ENCODE results near the gene PAK3. TPM values are rescaled to one million over a fixed set of nuclear protein-coding genes. Genes with fewer than 3 reads are reported as not detected.

The PAK3 gene
- total RNA-seq, 1 experiment from 2014 or later: 0.45 TPM

DNA sequence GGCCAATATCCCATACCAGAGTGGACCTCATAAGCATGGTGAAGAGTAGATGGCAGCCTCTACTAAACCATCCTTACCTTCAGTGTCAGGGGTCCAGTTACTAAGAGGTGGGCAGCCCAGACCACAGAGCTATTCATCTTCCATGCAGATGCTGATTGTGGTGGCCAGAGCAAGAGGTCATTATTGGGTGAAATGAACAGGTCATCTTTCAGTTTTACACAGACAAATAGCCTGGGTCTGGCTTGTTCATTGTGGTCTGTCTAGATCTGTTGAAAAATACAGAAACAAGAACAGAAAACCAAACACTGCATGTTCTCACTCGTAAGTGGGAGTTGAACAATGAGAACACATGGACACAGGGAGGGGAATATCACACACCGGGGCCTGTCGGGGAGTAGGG lies 71.3 kb downstream of the PAK3 start:
- Histone ChIP-seq H3K4me3 (no peak overlapping the region), H3K27ac (no peak overlapping the region), H3K27me3 (replicated peaks) (no peaks in the 10 kb centered on the region), H3K9me3 (replicated peaks) (no peaks in the 10 kb centered on the region), H3K4me1 (replicated peaks) (no peaks in the 10 kb centered on the region), H3K36me3 (no peaks in the 10 kb centered on the region)
- DNase-seq (ENCODE audit: low read depth in 1 of 2, low spot score in 2 of 2): no peak

DNA sequence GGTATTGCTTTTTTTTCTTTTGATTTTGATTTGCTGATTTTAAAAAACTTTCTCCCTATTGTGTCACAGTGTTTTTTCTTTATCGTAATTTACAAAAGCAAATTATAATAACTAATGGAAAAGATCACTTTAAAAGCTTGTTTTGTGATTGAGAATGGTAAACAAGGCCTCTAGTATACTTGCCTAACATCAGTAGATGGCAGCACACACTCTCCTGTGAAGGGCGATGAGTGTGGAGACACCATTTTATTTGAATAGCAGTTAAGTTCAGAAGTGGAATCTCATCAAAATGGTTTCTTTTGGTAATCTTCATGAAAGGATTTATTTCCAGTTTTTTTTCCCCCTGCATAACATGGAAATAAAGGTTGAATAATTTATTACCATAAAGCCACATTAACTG lies 72.3 kb downstream of the PAK3 start:
- Histone ChIP-seq H3K27me3 (replicated peaks) (no peaks in the 10 kb centered on the region), H3K4me1 (replicated peaks) (no peaks in the 10 kb centered on the region), H3K9me3 (replicated peaks) (no peaks in the 10 kb centered on the region), H3K36me3 (no peaks in the 10 kb centered on the region), H3K4me3 (no peak overlapping the region), H3K27ac (no peak overlapping the region)
- no peak for DNase-seq (ENCODE audit: low read depth in 1 of 2, low spot score in 2 of 2)

DNA sequence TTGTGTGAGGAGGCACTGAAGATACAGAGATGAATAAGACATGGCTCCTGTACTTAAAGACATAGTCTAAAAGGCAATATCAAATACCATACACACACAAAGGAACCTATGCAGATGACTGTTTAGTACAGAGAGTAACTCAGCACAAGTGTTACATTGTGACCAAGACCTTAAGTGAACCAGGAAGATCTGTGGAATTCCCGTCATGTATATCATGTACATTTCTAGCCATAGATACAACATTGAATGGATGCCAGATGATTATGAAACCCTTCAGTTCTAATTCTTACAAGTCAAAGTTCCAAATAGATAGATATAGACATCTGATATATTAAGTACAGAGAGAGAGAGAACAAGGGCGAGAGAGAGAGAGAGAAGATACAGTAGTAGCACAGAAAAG lies 73.2 kb downstream of the PAK3 start:
- no peaks in the 10 kb centered on the region for H3K36me3 ChIP-seq
- H3K27ac ChIP-seq: no peak overlapping the region
- no peaks in the 10 kb centered on the region for H3K4me1 ChIP-seq (replicated peaks)
- no peaks in the 10 kb centered on the region for H3K27me3 ChIP-seq (replicated peaks)
- H3K9me3 ChIP-seq (replicated peaks): no peaks in the 10 kb centered on the region
- DNase-seq (ENCODE audit: low read depth in 1 of 2, low spot score in 2 of 2): no peak
- H3K4me3 ChIP-seq: no peak overlapping the region

DNA sequence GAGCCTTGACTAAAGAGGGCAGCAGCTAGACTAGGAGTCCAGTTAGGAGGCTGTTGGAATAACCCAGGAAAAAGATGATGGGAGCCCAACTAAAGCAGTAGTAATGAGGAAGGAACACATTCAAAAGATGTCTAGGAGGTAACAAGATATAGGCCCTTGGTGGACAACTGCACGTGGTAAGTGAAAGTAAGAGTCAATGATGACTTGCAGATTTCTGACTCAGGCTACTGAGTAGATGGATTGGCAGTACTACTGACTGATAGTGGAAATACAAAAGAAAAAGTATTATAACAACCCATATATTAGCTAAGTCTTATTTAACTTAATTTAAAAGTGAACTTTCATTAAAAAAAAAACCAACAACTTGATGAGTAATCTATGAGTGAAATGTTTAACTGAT lies 74.0 kb downstream of the PAK3 start:
- Histone ChIP-seq H3K27me3 (replicated peaks) (no peaks in the 10 kb centered on the region), H3K4me1 (replicated peaks) (no peaks in the 10 kb centered on the region), H3K9me3 (replicated peaks) (no peaks in the 10 kb centered on the region), H3K27ac (no peak overlapping the region), H3K36me3 (no peaks in the 10 kb centered on the region), H3K4me3 (no peak overlapping the region)
- DNase-seq (ENCODE audit: low read depth in 1 of 2, low spot score in 2 of 2): no peak

DNA sequence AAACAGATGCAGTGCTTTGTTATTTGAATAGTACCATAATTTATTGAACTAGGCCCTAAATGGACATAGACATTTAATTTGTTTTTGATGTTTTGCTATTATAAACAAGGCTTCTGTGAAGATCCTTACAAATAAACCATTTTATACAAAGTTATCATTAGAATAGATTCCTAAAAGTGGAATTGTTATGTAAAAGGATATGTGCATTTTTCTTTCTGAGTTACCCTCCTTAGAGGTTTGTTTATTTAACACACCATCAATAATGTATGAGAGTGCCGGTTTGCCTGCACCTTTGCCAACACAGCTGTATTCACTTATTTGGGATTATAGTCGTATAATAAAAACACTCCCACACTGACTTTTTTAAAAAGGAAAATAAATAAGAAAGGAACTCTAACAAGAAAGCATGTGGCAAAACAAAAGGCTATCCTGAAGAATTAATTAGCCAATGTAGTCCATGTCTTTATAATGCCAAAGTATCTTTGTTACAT lies 84.8 kb downstream of the PAK3 start:
- H3K36me3 ChIP-seq: no peaks in the 10 kb centered on the region
- no peak for DNase-seq (ENCODE audit: low read depth in 1 of 2, low spot score in 2 of 2)
- H3K27ac ChIP-seq: no peak overlapping the region
- no peaks in the 10 kb centered on the region for H3K4me1 ChIP-seq (replicated peaks)
- H3K27me3 ChIP-seq (replicated peaks): no peaks in the 10 kb centered on the region
- H3K4me3 ChIP-seq: no peak overlapping the region
- no peaks in the 10 kb centered on the region for H3K9me3 ChIP-seq (replicated peaks)

DNA sequence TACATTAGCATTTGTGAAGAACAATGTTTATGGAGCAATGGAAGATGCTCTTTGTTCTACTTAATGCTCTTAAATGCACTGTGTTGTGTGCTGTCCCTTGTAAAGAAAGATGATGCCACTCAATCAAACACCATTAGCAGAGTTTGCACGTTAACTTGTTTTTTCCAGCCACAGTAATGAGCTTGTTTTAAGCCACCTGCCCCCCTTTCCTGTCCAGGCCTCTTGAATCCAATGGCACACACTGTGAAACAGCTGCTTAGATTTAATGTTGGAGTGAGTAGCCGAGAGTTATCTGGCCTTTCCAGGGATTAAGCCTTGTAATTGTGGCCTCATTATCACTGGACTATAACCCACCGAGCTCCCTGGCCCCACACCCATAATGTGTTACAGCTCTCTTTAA lies 86.0 kb downstream of the PAK3 start:
- no peaks in the 10 kb centered on the region for H3K9me3 ChIP-seq (replicated peaks)
- no peaks in the 10 kb centered on the region for H3K36me3 ChIP-seq
- H3K27me3 ChIP-seq (replicated peaks): no peaks in the 10 kb centered on the region
- no peak overlapping the region for H3K27ac ChIP-seq
- H3K4me1 ChIP-seq (replicated peaks): no peaks in the 10 kb centered on the region
- no peak for DNase-seq (ENCODE audit: low read depth in 1 of 2, low spot score in 2 of 2)
- no peak overlapping the region for H3K4me3 ChIP-seq

DNA sequence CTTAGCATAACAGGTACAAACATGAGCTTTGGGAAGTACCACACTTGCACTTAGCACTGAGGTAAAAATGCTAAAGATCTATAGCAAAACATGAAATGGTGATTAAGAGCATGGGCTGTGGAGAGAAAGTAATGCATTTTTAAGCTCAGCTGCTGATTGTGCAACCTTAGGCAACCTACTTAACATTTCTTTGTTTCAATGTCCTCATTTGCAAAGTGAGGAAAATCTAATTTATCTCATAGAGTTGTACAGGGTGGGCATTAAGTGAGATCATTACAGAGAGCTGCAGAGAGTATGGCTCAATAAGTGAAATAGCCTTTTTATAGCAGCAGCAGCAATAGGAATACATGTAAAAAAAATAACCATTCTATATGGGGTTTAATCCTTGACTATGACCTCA lies 87.0 kb downstream of the PAK3 start:
- H3K27ac ChIP-seq: no peak overlapping the region
- DNase-seq (ENCODE audit: low read depth in 1 of 2, low spot score in 2 of 2): no peak
- H3K36me3 ChIP-seq: no peaks in the 10 kb centered on the region
- no peaks in the 10 kb centered on the region for H3K27me3 ChIP-seq (replicated peaks)
- no peaks in the 10 kb centered on the region for H3K9me3 ChIP-seq (replicated peaks)
- H3K4me3 ChIP-seq: no peak overlapping the region
- no peaks in the 10 kb centered on the region for H3K4me1 ChIP-seq (replicated peaks)

DNA sequence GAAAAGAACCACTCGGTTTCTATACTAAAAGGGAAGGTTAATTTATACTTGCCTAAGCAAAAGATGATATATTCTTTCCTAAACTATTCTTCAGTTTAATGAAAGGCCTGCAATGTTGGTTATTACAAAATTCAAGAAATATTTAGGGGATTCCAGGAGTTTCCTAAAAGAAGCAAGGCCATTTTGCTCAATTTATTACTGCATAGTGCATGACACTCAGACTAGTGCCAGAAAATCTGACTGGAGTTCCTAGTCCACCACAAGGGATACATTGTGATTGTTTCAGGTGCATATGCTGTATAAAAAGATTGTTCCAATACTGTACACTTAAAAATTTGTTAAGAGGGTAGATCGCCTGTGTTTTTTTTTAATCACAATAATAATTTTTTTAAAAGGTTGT lies 95.6 kb downstream of the PAK3 start:
- Histone ChIP-seq H3K27ac (no peak overlapping the region), H3K4me3 (no peak overlapping the region), H3K4me1 (replicated peaks) (no peaks in the 10 kb centered on the region), H3K27me3 (replicated peaks) (no peaks in the 10 kb centered on the region), H3K36me3 (no peaks in the 10 kb centered on the region), H3K9me3 (replicated peaks) (no peaks in the 10 kb centered on the region)
- DNase-seq (ENCODE audit: low read depth in 1 of 2, low spot score in 2 of 2): no peak

DNA sequence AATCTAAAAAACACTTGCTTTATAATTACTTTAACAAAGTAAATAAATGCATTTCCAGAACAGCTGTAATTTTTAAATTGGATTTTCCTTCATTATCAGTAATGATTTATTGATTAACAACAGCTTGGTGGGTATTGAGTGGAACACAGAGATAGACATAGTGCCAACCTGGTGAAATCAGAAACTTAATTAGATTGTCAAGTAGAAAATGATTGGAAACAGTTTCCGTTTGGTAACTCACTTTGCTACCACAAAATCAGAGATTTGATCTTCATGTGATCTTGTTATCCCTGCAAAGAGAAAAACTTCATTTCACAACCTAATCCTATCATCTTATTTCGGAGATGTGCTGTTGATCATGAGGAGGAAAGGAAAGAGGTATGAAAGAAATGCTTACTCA lies 103.5 kb downstream of the PAK3 start:
- H3K36me3 ChIP-seq: no peaks in the 10 kb centered on the region
- no peaks in the 10 kb centered on the region for H3K4me1 ChIP-seq (replicated peaks)
- H3K27ac ChIP-seq: no peak overlapping the region
- no peaks in the 10 kb centered on the region for H3K9me3 ChIP-seq (replicated peaks)
- DNase-seq (ENCODE audit: low read depth in 1 of 2, low spot score in 2 of 2): no peak
- no peaks in the 10 kb centered on the region for H3K27me3 ChIP-seq (replicated peaks)
- no peak overlapping the region for H3K4me3 ChIP-seq

DNA sequence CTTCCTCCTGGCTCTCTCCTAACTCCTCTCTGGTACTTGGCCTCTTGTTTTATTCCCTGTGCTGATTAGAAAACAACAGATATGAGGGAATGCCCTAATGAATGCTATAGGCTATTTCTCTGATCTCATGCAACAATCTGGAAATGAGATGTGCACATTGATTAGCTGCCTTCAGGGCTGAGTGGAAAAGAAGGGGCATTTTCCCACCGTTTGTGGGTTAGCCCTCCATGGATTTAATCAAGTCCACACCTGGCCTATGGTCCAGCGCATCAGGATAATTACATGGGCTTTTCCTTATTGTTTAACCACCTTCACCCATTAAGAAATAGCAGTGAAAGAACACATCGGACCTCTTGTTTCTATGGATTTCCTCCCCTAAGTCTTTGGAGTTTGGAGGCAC lies 104.3 kb downstream of the PAK3 start:
- Histone ChIP-seq H3K4me3 (no peak overlapping the region), H3K9me3 (replicated peaks) (no peaks in the 10 kb centered on the region), H3K36me3 (no peaks in the 10 kb centered on the region), H3K4me1 (replicated peaks) (no peaks in the 10 kb centered on the region), H3K27ac (no peak overlapping the region), H3K27me3 (replicated peaks) (no peaks in the 10 kb centered on the region)
- DNase-seq (ENCODE audit: low read depth in 1 of 2, low spot score in 2 of 2): no peak

DNA sequence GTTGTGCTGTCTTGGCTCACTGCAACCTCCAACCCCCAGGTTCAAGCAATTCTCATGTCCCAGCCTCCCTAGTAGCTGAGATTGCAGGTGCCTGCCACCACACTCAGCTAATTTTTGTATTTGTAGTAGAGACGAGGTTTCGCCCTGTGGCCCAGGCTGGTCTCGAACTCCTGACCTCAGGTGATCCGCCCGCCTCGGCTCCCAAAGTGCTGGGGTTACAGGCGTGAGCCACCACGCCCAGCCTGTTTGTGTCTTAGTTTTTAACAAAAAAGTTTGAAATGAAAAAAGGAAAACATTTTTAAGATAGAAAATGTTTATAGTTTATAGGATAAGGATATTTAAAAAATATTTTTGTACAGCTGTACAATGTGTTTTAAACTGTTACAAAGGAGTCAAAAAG lies 111.9 kb downstream of the PAK3 start:
- H3K27ac ChIP-seq: no peak overlapping the region
- H3K27me3 ChIP-seq (replicated peaks): no peaks in the 10 kb centered on the region

DNA sequence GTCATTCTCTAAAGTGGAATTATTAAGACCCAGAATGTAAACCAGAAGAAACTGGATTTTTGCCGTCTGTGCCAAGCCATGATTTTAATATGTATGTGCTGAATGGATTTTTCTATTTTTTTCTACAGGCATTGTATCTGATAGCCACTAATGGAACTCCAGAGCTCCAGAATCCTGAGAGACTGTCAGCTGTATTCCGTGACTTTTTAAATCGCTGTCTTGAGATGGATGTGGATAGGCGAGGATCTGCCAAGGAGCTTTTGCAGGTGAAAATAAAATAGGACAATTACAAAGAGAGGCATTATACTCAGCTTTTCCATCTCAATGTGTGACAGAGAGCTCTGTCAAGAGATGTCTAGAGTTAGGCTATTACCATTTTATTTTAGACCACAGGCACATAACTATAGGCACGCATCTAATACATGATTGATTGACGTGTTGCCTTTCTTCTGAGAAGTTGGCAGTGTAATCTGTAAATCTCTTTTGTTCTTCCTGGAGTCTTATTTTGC lies 120.4 kb downstream of the PAK3 start:
- H3K36me3 ChIP-seq: no peaks in the 10 kb centered on the region
- no peak overlapping the region for H3K4me3 ChIP-seq
- no peaks in the 10 kb centered on the region for H3K27me3 ChIP-seq (replicated peaks)
- no peaks in the 10 kb centered on the region for H3K9me3 ChIP-seq (replicated peaks)
- DNase-seq (ENCODE audit: low read depth in 1 of 2, low spot score in 2 of 2): no peak
- H3K27ac ChIP-seq: no peak overlapping the region
- H3K4me1 ChIP-seq (replicated peaks): no peaks in the 10 kb centered on the region

More for the DNA sequence above, 111.9 kb downstream of the PAK3 start:
- H3K4me1 ChIP-seq (replicated peaks): no peaks in the 10 kb centered on the region
- H3K9me3 ChIP-seq (replicated peaks): no peaks in the 10 kb centered on the region
- H3K36me3 ChIP-seq: no peaks in the 10 kb centered on the region
- H3K4me3 ChIP-seq: no peak overlapping the region
- no peak for DNase-seq (ENCODE audit: low read depth in 1 of 2, low spot score in 2 of 2)

DNA sequence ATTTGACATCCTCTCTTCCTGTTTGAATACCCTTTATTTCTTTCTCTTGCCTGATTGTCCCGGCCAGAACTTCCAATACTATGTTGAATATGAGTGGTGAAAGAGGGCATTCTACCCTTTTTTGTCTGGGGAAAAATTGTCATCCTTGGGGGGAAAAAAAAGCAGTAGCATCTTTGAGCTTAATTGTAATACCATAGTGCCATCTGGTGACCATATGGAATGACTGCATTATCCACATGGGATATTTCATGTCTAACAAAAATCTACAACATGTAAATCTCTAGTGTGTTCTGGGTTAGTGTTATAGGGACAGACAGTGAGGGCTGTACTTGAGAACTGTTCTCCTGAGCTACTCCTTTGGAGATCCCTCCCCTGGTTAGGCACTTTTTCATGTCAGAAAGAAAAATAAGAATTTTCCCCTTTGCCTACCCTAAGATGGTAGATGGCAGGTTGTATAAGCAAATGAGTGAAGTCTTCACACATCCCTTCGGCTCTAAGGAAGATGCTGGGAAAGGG lies 148.3 kb downstream of the PAK3 start:
- no peak for DNase-seq (ENCODE audit: low read depth in 1 of 2, low spot score in 2 of 2)
- Histone ChIP-seq H3K27ac (no peak overlapping the region), H3K4me3 (no peak overlapping the region), H3K4me1 (replicated peaks) (no peaks in the 10 kb centered on the region), H3K27me3 (replicated peaks) (no peaks in the 10 kb centered on the region), H3K36me3 (no peaks in the 10 kb centered on the region), H3K9me3 (replicated peaks) (no peaks in the 10 kb centered on the region)

DNA sequence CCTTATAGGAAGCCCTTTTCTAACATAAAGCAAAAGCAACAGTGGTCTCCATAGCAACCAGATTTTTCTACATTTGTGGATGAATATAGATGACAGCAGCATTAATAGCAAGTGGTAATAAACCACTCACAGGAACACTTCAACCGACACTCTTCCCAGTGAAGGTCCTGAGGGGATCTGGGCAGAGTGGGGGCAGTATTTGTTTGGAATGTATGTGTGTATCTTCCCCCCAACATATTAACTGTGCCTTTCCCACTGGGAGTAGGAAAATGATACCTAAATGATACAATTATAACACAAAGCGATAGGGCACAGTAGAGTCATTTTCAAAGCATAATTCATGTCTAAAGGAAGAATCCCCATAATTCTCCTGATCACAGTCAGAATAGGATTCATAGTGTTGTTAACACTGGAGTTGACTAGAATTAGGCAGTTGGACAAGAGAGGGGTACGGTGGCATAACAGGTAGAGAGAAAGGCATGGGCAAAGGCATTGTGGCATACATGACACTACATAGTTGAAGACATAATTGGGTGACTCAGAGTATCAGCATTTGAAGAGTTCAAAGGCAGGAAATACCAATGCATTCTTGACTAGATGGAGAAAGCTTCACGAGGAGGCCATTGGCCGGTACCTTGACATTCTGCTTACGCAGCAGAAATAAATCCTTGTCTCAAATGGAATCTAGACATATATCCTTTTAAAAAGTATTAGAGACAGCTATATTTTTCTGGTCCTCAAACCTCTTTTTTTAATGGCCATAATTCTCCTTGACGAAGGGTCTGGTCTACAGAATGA lies 159.1 kb downstream of the PAK3 start:
- Histone ChIP-seq H3K27me3 (replicated peaks) (no peaks in the 10 kb centered on the region), H3K36me3 (no peaks in the 10 kb centered on the region), H3K27ac (peak overlapping the region; percentile 26; the same call in 1 of the 2 replicates), H3K9me3 (replicated peaks) (no peaks in the 10 kb centered on the region), H3K4me3 (no peak overlapping the region), H3K4me1 (replicated peaks) (peaks cover 9% of the 10 kb centered on the region)
- DNase-seq (ENCODE audit: low read depth in 1 of 2, low spot score in 2 of 2): peak; percentile 28 to 34
